Germinal center (tissue), 1 donor: ENCODE measurements around the gene LSM7.
"Not testable (repeated sequence)": the region's sequence is repeated elsewhere in the genome, so short reads cannot be mapped to it uniquely, and the experiment has no call there.

Source experiments
- DNase-seq: peaks from one replicate; pipeline ENCODE4 v3.0.0; 2012; ENCODE audit warnings: mixed read lengths, low spot score

LSM7 gene

DNA sequence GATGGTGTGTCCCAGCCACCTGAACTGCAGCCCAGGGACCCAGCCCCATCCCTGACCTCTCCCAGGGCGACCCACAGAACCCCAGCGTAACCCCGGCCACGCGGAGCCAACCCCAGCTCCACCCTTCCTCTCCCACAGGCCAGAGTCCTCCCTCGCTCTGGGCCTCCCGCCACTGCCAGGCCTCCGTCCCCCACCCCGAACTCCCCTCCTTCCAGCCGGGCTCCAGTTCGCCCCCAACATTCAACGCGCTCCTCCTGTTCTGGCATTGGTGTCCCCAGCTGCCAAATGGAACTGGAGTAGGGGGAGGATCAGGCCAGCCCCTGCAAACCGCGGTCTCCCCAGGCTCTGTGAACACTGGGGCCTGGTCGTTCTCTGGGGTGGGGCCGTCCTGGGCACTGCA lies 27.9 kb downstream of the LSM7 start:
- DNase-seq = no peak

GRCh38 chr19:2296141-2296540 lies 32.2 kb downstream of the LSM7 start:
- no peak for DNase-seq

DNA sequence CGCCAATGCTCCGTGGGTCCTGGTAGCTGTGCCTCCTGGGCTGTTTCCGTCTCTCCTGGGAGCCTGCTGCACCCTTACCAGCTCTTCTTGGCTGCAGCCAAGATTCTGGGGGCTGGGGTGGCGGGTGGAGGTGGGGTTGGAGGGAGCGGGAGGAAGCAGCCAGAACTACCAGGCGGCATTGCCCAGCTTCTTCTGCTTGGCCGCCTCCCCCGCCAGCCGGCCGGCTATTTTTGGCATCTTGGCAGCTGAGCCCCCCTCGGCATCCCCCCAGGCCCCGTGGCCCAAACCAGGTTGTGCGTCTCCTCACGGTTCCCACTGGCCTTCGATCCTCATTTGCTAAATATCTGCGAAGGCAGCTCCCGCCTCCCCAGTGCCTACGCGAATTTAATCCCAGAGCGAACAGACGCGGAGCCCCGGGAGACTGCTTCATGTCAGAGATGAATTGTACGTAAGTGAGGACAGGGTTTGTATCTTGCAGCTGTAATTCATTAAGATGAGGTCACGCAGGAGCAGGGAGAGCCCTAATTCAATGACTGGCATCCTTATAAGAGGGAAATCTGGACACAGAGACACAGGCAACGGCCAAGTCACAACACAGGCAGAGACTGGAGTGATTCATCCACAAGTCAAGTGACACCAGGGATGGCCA lies 33.6 kb downstream of the LSM7 start:
- DNase-seq = no peak

GRCh38 chr19:2291185-2291751 lies 37.1 kb downstream of the LSM7 start:
- no peak for DNase-seq

DNA sequence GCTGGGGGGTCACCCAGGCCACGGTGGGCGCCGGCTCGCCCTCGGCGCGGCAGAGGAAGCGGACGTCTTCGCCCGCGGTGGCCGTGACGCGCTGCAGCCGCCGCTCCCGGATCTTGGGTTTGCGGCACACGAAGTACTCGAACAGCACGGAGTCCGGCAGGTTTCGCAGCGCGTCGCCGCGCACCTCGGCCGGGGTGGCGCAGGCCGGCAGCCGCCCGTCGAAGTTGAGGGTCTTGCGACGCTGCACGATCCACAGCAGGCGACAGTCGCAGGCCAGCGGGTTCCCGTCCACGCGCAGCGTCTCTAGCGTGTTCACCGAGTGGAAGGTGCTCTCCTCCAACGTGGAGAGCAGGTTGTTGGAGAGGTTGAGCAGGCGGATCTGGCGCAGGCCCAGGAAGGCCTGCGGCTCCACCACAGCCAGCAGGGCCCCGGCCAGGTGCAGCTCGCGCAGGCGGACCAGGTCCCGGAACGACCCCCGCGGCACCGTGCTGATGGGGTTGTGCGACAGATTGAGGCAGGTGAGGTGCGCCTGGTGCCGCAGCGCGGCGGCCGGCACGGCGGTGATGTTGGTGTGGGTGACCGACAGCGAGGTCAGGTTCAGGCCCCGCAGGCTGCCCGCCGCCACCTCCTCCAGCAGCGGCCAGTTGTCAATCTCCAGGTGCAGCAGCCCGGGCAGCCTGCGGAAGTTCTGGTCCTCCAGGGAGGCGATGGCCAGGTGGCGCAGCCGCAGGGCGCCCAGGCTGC lies 37.8 kb downstream of the LSM7 start:
- DNase-seq = peak; percentile 36

DNA sequence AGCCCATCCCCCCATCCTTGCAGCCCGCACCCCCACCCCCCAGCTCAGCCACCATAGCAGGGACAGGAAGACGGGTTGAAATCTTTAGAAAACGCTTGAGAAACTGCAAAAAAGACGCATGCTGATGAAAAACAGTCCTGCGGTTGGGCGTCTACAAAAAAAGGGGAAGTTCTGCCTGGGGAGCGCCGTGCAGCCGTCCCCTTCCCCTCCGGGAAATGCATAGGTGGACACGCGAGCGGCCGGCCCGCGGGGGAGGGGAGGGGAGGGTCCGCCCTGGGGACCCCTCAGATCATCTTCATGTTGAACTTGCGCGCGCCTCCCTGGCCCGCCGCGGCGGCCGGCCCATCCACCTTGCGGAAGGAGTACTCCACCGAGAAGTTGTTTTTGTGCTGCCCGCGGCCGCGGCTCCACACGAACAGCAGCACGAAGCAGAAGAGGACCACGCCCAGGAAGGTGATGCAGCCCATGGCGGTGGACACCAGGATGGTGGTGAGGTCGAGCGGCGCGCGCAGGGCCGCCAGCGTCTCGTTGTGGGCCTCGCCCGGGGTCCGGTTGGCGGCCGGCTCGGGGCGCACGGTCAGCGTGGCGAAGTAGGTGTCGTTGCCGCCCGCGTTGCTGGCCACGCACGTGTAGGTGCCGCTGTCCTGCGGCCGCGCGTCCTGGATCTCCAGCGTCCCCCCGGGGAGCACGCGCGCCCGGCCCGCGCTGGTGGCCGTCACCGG lies 38.5 kb downstream of the LSM7 start:
- peak; percentile 78 for DNase-seq

DNA sequence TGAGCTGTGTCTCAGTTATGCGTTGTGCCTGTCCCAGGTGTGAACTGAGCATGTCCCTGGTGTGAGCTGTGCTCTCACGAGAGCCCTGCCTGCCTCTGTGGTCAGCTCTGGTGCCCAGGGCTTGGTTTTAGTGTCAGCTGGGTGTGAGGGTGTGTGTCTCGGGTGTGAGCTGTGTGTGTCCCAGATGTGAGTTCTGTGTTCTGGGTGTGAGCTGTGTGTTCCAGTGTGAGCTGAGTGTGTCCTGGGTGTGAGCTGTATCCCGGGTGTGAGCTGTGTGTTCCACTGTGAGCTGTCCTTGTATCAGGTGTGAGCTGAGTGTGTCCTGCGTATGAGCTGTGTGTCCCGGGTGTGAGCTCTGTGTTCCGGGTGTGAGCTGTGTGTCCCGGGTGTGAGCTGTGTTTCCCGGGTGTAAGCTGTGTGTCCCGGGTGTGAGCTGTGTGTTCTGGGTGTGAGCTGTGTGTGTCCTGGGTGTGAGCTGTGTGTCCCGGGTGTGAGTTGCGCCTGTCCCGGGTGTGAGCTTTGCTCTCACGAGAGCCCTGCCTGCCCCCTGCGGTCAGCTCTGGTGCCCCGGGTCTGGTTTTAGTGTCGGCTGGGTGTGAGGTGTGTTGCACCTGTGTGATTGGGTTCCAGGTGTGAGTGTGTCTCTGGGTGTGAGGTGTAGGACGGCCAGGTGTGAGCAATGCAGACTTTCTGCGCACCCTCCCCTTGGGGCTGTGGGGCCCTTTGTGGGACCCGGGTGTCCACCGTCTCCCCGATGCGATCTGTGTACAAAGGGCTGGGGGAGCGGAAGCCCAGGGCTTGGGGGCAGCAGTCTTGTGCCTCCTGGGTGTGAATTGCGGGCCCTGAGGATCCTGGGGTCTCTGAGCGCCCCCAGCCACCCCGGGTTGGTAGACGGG lies 39.3 kb downstream of the LSM7 start:
- no peak for DNase-seq

GRCh38 chr19:2288338-2288817 lies 40.0 kb downstream of the LSM7 start:
- no peak for DNase-seq

DNA sequence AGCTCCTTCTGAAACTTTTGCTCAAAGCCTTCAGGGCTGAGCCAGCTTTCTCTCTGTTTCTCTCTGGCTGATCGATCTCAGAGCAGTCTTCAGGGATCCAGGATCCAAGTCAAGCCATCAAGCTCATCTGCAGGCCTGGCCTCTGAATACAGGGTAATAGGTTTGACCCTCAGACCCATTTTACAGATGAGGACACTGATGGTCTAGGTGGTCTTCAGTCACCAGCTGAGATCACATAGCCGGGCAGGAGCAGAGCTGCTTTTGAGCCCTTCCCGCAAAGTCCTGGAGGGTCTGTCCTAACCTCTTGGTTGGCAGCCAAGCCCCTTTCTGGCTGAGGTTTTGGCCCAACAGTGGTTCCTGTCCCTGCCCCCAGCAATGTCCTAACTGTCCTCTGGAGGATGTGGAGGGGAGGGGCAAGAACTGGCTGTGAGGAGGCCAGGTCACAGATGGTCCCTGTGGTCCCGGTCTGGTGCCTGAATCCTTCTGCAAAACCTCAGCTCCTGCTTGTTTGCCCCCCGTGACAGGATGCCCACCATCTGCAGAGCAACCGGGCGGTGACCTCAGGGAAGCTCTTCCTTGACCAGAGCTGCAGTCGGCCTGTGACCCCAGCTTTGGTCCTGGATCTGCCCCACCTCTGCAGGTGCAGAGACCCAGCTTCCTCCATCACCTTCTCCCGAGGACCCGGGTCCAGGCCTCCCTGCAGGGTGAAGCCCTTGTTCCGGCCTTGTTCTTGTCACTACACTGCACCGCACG lies 40.6 kb downstream of the LSM7 start:
- no peak for DNase-seq

GRCh38 chr19:2286402-2287140 lies 41.8 kb downstream of the LSM7 start:
- DNase-seq = no peak

DNA sequence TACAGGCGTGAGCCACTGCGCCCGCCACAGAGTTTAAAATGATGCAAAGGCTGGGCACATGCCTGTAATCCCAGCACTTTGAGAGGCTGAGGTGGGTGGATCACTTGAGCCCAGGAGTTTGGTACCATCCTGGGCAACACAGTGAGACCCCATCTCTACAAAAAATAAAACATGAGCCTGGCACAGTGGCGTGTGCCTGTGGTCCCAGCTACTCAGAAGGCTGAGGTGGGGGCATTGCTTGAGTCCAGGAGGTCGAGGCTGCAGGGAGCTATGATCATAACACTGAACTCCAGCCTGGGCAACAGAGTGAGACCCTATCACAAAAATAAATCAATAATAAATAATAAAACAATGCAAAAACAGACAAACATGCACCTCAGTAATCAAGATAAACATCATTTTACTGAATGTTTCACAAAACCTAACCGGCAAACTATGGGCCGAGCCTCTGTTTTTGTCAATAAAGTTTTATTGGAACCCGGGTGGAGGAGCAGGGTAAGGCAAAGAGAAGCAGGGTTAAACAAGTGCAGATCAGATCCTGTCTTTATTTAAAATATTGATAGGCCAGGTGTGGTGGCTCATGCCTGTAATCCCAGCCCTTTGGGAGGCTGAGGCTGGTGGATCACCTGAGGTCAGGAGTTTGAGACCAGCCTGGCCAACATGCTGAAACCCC lies 44.4 kb downstream of the LSM7 start:
- no peak for DNase-seq

- DNase-seq = no peak
Observed at GRCh38 chr19:2282862-2283237, 45.5 kb downstream of the LSM7 start.

GRCh38 chr19:2282062-2282861 lies 46.1 kb downstream of the LSM7 start, which contains the start of gene PEAK3:
Gene PEAK3 (minus strand): TSS chr19:2282175. CDS start chr19:2280931, 1,244 bp downstream.
- no peak for DNase-seq

- not testable (repeated sequence) for DNase-seq
Observed at GRCh38 chr19:2281265-2282061, 46.9 kb downstream of the LSM7 start.

DNA sequence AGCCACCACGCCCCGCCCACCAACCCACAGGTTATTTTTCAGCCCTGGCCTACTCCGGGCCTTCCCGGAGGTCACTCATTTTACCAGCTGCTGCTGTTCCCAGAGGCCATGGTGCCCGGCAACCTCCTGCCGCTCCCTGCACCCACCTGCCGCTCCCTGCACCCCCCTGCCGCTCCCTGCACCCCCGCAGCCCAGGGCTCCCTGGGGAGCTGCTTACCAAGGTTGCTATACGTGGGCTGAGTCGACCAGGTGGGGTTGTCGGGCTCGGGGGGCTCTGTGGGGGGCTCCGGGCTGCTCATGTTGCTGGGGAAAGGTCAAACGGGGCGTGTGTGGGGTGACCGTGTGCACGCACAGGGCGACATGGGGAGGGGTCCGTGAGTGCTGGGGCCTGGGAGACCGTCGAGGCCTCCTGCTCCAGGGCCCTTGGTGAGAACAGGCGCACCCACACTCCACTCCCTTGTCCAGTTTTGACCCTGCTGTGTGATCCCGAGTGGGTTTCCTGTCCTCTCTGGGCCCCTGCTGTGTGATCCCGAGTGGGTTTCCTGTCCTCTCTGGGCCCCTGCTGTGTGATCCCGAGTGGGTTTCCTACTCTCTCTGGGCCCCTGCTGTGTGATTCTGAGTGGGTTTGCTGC lies 47.6 kb downstream of the LSM7 start:
- no peak for DNase-seq

DNA sequence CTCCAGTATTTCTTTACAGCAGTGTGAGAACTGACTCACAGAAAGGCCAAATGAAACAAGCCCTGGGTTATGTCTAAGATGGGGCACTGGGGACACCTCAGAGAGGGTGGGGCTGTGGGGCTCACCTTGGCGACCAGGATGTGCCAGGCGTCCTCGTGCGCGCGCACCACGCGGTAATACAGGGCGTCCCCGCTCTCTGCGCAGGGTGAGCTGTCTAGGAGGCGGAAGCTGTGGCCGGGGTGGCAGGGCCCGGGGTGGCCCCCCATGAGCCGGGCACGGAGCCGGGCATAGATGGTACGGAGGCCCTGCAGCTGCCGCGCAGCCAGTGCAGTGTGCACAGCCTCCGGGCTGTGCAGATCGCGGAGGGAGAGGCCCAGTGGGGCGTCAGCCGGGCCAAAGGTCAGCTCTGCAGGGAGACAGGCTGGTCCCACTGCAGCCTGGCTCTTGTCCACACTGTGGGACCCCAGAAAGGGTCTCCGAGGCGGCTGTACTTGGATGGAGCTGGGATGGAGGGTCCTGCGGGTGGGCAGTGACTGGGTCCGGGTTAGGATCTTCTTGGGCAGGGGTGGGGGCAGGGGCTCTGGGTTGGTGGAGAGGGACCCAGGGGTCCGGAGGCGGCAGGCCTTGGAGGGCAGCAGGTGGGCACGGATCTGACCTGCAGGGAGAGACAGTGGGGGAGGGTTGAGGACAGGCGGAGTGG lies 49.8 kb downstream of the LSM7 start:
- no peak for DNase-seq

DNA sequence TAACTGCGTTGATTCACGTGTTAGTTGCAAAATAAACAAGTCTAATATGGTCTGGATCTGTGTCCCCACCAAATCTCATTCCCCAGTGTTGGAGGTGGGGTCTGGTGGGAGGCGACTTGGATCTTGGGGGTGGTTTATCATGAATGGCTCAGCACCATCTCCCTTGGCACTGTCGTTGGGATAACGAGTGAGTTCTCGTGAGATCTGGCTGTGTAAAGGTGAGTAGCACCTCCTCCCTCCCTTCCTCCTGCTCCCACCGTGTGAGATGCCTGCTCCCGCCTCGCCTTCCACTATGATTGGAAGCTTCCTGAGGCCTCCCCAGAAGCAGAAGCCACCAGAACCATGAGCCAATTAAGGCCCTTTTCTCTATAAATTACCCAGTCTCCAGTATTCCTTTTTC lies 51.2 kb downstream of the LSM7 start:
- DNase-seq = no peak
